ENCODE measurements around the gene VPS9D1. TPM values are rescaled to one million over a fixed set of nuclear protein-coding genes. Genes with fewer than 3 reads are reported as not detected.

The VPS9D1 gene
- total RNA-seq, 1 experiment from 2014 or later, result 6.3 TPM

DNA sequence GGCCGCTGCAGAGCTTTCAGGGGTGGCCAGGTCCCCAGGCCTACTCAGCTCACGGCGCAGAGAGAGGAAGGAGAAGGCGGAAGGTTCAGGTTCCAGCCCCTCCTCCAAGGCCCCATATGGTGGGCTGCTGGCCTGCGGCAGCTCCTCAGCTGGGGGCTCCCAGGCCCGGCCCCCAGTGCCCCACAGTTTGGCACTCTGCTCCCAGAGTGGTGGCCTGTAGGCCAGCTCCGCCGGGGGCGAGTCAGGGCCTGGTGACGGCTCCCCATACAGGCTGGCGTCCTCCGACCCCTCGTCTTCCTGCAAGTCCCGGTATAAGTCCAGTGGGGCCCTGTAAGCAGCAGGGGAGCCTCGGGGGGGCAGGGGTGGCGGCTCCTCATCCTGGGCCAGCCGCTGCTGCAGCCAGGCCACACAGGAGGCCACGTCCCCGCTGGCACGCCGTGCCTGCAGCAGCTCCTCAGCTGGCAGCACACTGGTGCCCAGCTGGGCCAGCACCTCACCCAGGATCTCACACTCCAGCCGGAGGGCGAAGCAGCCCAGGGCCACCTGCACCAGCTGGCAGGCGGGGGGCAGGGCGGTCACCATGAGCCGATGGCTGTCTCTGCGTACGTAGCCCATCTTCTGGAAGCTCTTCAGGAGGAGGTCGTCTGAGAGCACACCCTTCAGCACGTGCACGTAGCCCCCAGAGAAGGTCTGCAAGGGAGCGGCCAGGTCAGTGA, 22.9 kb downstream of the VPS9D1 start:
- Histone ChIP-seq H3K4me1 (ENCODE audit: control insufficient read depth, insufficient read depth, low read length) (peaks cover 4% of the 10 kb centered on the region; the same call in 1 of the 2 replicates), H3K27me3 (ENCODE audit: control insufficient read depth, insufficient read depth, low read length) (no peaks in the 10 kb centered on the region), H3K4me3 (ENCODE audit: low read depth in 2 of 2, low read length in 2 of 2) (no peak overlapping the region), H3K36me3 (ENCODE audit: control insufficient read depth, insufficient read depth, low read length) (no peaks in the 10 kb centered on the region; the same call in 1 of the 2 replicates), H3K9me3 (ENCODE audit: control insufficient read depth, insufficient read depth, low read depth, low read length) (no peaks in the 10 kb centered on the region), H3K27ac (ENCODE audit: low read length) (no peak overlapping the region)
- ChIA-PET POLR2A (interaction anchor here (0.6 kb wide), 2 partner anchors 92 to 122 kb away, joined by 11 to 12 read pairs; partner anchors contain the start of gene CPNE7), CTCF (no interaction called here)
- no peak for TF ChIP-seq SIN3A (IDR thresholded peaks at IDR 0.05; ENCODE audit: borderline replicate concordance, insufficient read depth, low read depth, low read length)
- TF ChIP-seq POLR2AphosphoS5 (IDR thresholded peaks at IDR 0.05; ENCODE audit: low read depth, low read length), result no peak
- TF ChIP-seq TCF7L2 (IDR thresholded peaks at IDR 0.05; ENCODE audit: low read depth, low read length), result no peak
- TF ChIP-seq CTCF (IDR thresholded peaks at IDR 0.05), result no peak
- TF ChIP-seq, protein P1, sequence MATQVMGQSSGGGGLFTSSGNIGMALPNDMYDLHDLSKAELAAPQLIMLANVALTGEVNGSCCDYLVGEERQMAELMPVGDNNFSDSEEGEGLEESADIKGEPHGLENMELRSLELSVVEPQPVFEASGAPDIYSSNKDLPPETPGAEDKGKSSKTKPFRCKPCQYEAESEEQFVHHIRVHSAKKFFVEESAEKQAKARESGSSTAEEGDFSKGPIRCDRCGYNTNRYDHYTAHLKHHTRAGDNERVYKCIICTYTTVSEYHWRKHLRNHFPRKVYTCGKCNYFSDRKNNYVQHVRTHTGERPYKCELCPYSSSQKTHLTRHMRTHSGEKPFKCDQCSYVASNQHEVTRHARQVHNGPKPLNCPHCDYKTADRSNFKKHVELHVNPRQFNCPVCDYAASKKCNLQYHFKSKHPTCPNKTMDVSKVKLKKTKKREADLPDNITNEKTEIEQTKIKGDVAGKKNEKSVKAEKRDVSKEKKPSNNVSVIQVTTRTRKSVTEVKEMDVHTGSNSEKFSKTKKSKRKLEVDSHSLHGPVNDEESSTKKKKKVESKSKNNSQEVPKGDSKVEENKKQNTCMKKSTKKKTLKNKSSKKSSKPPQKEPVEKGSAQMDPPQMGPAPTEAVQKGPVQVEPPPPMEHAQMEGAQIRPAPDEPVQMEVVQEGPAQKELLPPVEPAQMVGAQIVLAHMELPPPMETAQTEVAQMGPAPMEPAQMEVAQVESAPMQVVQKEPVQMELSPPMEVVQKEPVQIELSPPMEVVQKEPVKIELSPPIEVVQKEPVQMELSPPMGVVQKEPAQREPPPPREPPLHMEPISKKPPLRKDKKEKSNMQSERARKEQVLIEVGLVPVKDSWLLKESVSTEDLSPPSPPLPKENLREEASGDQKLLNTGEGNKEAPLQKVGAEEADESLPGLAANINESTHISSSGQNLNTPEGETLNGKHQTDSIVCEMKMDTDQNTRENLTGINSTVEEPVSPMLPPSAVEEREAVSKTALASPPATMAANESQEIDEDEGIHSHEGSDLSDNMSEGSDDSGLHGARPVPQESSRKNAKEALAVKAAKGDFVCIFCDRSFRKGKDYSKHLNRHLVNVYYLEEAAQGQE (IDR thresholded peaks at IDR 0.05; ENCODE audit: insufficient read depth in 1 of 2, low read depth in 2 of 2, low read length in 1 of 2), result no peak
- intact Hi-C loops (cut with micrococcal nuclease; ENCODE audit: unreplicated experiment) (no loop called here), in situ Hi-C loops (cut with HindIII; ENCODE audit: low pct_unique_long_range_greater_than_20kb, low sequenced_read_pairs) (no loop called here)
- no peak for DNase-seq (ENCODE audit: low read depth, low spot score)
- BruUV-seq (replicated peaks), result no TSS peak
- ATAC-seq, result no peak

DNA sequence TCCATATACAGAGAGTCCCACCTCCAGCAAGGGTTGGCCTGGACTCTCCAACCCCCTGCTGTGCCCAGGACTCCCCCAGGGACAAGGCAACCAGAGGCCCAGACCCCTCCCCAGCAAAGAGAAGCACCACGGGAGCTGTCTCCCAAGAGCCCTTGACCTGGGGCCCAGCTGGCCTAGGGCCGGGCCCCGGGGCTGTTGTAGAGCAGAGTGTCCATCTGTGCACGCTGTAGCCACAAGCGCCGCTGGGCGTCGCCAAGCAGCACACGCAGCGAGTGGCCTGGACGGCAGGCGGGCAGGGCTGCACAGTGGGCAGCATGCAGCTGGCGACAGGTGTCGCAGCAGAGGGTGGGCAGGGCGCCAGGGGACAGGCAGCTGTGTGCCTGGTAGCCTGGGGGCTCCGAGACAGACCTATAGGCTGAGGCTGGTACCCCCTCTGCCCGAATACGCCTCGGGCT, 23.5 kb downstream of the VPS9D1 start:
- Histone ChIP-seq H3K36me3 (ENCODE audit: control insufficient read depth, insufficient read depth, low read length) (no peaks in the 10 kb centered on the region; the same call in 1 of the 2 replicates), H3K4me1 (ENCODE audit: control insufficient read depth, insufficient read depth, low read length) (peaks cover 4% of the 10 kb centered on the region; the same call in 1 of the 2 replicates), H3K27ac (ENCODE audit: low read length) (no peak overlapping the region), H3K4me3 (ENCODE audit: low read depth in 2 of 2, low read length in 2 of 2) (no peak overlapping the region), H3K27me3 (ENCODE audit: control insufficient read depth, insufficient read depth, low read length) (no peaks in the 10 kb centered on the region), H3K9me3 (ENCODE audit: control insufficient read depth, insufficient read depth, low read depth, low read length) (no peaks in the 10 kb centered on the region)
- DNase-seq (ENCODE audit: low read depth, low spot score) (no peak), ATAC-seq (no peak)
- BruUV-seq (replicated peaks), result no TSS peak
- POLR2A ChIA-PET, result no interaction called here
- in situ Hi-C loops (cut with HindIII; ENCODE audit: low pct_unique_long_range_greater_than_20kb, low sequenced_read_pairs) (no loop called here), intact Hi-C loops (cut with micrococcal nuclease; ENCODE audit: unreplicated experiment) (no loop called here)
- CTCF ChIA-PET, result no interaction called here
- no peak for TF ChIP-seq CTCF (IDR thresholded peaks at IDR 0.05)
- TF ChIP-seq SIN3A (IDR thresholded peaks at IDR 0.05; ENCODE audit: borderline replicate concordance, insufficient read depth, low read depth, low read length), result no peak
- TF ChIP-seq, protein P1 (IDR thresholded peaks at IDR 0.05; ENCODE audit: insufficient read depth in 1 of 2, low read depth in 2 of 2, low read length in 1 of 2), result no peak
- TF ChIP-seq TCF7L2 (IDR thresholded peaks at IDR 0.05; ENCODE audit: low read depth, low read length), result no peak
- TF ChIP-seq POLR2AphosphoS5 (IDR thresholded peaks at IDR 0.05; ENCODE audit: low read depth, low read length), result no peak; the same call in 1 of the 2 replicates
